ENCODE data around the gene SLC24A3.

Gene SLC24A3

DNA sequence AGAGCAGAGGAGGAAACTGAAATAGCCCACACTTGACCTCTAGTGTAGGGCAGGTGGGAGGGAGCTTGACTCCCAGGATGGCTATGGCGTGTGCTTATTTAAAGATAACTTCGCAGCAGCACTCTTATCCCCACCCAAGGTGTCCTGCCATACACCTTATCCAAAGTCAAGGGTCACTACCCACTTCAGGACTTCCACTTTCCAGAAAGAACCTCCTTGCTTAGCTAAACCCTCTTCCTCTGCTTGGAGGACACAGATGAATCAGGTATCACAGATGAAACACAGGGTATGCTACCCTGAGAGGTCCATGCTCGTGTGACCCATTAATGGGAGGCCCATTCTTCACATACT, 547.9 kb downstream of the SLC24A3 start:
- no peak for DNase-seq

DNA sequence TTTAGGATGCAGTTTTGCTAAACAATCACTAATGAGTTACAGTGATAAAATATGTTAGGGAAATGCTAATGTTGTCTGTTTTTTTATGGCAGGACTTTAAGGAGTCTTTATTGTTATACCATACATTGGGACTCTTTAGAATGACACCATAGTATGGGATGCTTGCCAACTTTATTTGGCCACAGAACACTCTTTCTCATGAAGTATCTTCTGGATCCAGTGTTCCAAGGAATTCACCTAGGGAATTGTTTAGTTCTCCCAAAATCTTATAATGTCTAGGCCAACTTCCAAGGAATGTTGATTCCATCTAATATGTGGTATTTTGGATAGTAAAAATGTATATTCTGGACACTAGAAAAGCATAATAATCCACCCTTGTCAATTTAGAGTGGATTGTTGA, 548.9 kb downstream of the SLC24A3 start:
- DNase-seq, result no peak

DNA sequence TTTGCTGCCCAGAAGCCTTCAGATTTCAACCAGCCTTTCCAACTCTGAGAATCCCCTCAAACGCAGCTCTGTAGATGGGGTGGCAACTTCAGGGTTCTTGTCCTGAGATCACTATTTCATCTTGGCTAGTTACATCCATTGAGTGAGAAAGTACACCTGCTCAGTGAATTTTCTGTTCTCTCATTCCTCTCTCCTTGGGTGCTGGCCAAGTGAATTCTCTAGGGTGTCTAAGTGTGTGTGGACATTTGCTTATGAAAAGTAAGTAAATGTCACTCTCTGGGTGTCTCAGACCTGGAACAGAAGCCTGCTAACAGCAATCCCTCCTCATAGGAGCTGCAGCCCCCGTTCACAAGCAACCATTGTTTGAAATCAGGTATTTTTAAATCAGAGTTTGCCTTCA, 549.4 kb downstream of the SLC24A3 start:
- DNase-seq, result no peak

- DNase-seq, result no peak
Observed at GRCh38 chr20:19764207-19764606, 551.8 kb downstream of the SLC24A3 start.

GRCh38 chr20:19765266-19765665, 552.8 kb downstream of the SLC24A3 start:
- no peak for DNase-seq

- DNase-seq, result no peak
Observed at GRCh38 chr20:19765913-19766312, 553.5 kb downstream of the SLC24A3 start.

DNA sequence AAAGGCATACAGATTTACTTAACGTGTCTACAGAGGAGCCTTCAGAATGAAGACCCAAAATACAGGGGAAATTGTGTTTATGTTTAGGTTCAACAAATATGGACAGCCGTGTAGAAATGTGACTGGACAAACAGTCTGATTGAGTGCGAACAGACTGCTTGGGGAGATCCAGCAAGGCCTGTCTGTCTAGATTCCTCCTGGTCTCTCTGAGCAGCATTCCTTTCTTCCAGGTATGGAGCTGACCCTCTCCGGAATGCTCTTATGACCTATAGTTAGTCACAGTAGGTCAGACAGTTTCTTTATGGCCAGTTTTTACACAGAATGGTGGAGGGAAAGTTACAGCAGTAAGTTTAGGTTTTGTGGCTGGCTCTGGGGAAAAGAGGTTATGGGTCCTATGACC, 554.6 kb downstream of the SLC24A3 start:
- DNase-seq, result no peak

DNA sequence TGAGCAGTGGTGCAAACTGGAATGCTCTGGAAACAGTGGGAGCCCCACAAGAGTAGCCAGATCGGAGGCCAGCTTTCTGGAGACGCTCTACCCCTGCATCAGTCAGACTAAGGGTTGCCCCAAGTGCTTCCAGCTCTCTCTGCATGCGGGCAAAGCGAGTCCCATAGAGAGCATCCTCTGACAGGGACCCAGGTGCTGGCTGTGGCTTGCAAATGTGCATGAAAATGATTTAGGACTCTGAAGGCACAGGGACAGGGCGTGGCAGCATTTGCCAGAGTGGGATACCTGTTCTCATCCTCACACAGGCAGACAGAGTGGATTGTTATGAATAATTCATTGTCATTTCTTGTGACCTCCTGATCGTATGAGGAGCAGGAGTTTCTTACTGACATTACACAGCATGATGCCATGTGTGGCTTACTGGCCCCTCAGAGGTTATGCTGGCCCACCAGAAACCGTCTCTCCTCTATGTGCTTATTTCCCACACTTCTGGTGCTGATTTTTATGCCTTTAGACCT, 555.9 kb downstream of the SLC24A3 start:
- no peak for DNase-seq

DNA sequence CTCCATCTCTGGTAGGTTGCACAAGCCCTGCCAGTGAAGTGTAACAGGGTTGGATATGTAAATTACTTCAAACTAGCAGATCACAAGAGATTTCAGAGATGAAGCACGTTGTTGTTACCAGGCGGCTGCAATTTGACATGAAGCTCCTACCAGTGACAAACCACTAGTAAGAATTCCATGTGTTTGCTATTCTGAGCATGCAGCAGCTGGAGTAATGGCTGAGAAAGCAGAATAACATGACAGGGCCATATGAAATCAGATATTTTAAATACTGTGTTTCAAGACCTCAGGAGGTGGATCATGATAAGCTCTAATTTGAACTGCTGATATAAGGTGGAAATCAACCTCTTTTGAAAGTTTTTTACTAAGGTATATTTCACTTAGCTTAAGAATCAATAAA, 557.1 kb downstream of the SLC24A3 start:
- no peak for DNase-seq

DNA sequence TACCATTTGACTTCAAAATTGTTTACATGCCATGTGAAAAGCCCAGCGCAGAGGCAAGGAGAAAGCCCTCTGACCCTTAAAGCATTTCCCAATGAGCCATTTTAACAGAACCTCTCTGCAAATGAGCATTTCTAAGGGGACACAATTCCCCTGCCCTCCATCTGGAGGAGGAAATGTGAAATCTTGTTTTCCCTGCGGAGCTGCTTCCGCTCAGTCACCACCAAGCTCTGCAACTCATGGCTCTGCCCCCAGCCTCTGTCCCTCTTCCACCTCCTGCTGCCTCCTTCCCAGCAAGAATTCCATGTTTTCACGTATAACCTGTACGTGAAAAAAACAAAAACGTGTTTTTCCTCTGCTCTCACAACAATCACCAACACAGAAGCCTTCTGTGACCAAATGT, 557.9 kb downstream of the SLC24A3 start:
- DNase-seq, result no peak

- DNase-seq, result no peak
Observed at GRCh38 chr20:19771031-19771430, 558.6 kb downstream of the SLC24A3 start.
